ENCODE results near the gene TBCEL.

The TBCEL gene

GRCh38 chr11:121137005-121137404 is 113.1 kb downstream of the TBCEL start:
- Histone ChIP-seq H3K4me3 (ENCODE audit: severe bottlenecking) (no peak overlapping the region), H3K4me1 (ENCODE audit: insufficient read depth, poor library complexity, severe bottlenecking) (no peaks in the 10 kb centered on the region), H3K27me3 (ENCODE audit: insufficient read depth, poor library complexity, severe bottlenecking) (no peaks in the 10 kb centered on the region), H3K27ac (ENCODE audit: poor library complexity, severe bottlenecking) (no peak overlapping the region), H3K36me3 (ENCODE audit: low read depth) (no peaks in the 10 kb centered on the region), H3K9me3 (ENCODE audit: severe bottlenecking) (no peaks in the 10 kb centered on the region)
- DNase-seq (ENCODE audit: low spot score) (no peak), ATAC-seq (ENCODE audit: low read depth) (no peak)
- no peak for TF ChIP-seq CTCF (IDR thresholded peaks at IDR 0.05; ENCODE audit: poor library complexity, severe bottlenecking)

- no peaks in the 10 kb centered on the region for H3K27me3 ChIP-seq (ENCODE audit: insufficient read depth, poor library complexity, severe bottlenecking)
- DNase-seq (ENCODE audit: low spot score), result no peak
- no peaks in the 10 kb centered on the region for H3K9me3 ChIP-seq (ENCODE audit: severe bottlenecking)
- H3K27ac ChIP-seq (ENCODE audit: poor library complexity, severe bottlenecking), result no peak overlapping the region
- H3K4me1 ChIP-seq (ENCODE audit: insufficient read depth, poor library complexity, severe bottlenecking), result no peaks in the 10 kb centered on the region
- H3K36me3 ChIP-seq (ENCODE audit: low read depth), result no peaks in the 10 kb centered on the region
- no peak for ATAC-seq (ENCODE audit: low read depth)
- TF ChIP-seq CTCF (IDR thresholded peaks at IDR 0.05; ENCODE audit: poor library complexity, severe bottlenecking), result no peak
- no peak overlapping the region for H3K4me3 ChIP-seq (ENCODE audit: severe bottlenecking)
These were observed 114.4 kb downstream of the TBCEL start for GRCh38 chr11:121138259-121138658.

GRCh38 chr11:121140369-121140768 is 116.5 kb downstream of the TBCEL start:
- no peak for ATAC-seq (ENCODE audit: low read depth)
- H3K36me3 ChIP-seq (ENCODE audit: low read depth), result no peaks in the 10 kb centered on the region

More at GRCh38 chr11:121140369-121140768, 116.5 kb downstream of the TBCEL start:
- Histone ChIP-seq H3K9me3 (ENCODE audit: severe bottlenecking) (no peaks in the 10 kb centered on the region), H3K27ac (ENCODE audit: poor library complexity, severe bottlenecking) (no peak overlapping the region), H3K4me1 (ENCODE audit: insufficient read depth, poor library complexity, severe bottlenecking) (no peaks in the 10 kb centered on the region), H3K4me3 (ENCODE audit: severe bottlenecking) (no peak overlapping the region), H3K27me3 (ENCODE audit: insufficient read depth, poor library complexity, severe bottlenecking) (no peaks in the 10 kb centered on the region)
- DNase-seq (ENCODE audit: low spot score), result no peak
- TF ChIP-seq CTCF (IDR thresholded peaks at IDR 0.05; ENCODE audit: poor library complexity, severe bottlenecking), result no peak

All from RWPE2 (cell line).